Measurements from ENCODE around the gene SPEG.

The SPEG gene

GRCh38 chr2:219475697-219476651 is 41.3 kb downstream of the SPEG start:
- no peak for DNase-seq (ENCODE audit: low read depth in 2 of 2, low spot score in 1 of 2)

- no peak for DNase-seq (ENCODE audit: low read depth in 2 of 2, low spot score in 1 of 2)
Measured at GRCh38 chr2:219476652-219477151, 42.1 kb downstream of the SPEG start.

GRCh38 chr2:219477179-219477578 is 42.5 kb downstream of the SPEG start:
- DNase-seq (ENCODE audit: low read depth in 2 of 2, low spot score in 1 of 2) = no peak

- DNase-seq (ENCODE audit: low read depth in 2 of 2, low spot score in 1 of 2) = no peak
Measured at GRCh38 chr2:219477815-219478214, 43.2 kb downstream of the SPEG start.

- no peak for DNase-seq (ENCODE audit: low read depth in 2 of 2, low spot score in 1 of 2)
Measured at GRCh38 chr2:219478916-219479315, 44.3 kb downstream of the SPEG start.

- no peak for DNase-seq (ENCODE audit: low read depth in 2 of 2, low spot score in 1 of 2)
Measured at GRCh38 chr2:219480004-219480403, 45.4 kb downstream of the SPEG start.

GRCh38 chr2:219482674-219483405 is 48.2 kb downstream of the SPEG start:
- no peak for DNase-seq (ENCODE audit: low read depth in 2 of 2, low spot score in 1 of 2)

- DNase-seq (ENCODE audit: low read depth in 2 of 2, low spot score in 1 of 2) = no peak
Measured at GRCh38 chr2:219483451-219484342, 49.1 kb downstream of the SPEG start.

GRCh38 chr2:219484343-219485200 is 49.9 kb downstream of the SPEG start:
- no peak for DNase-seq (ENCODE audit: low read depth in 2 of 2, low spot score in 1 of 2)

- no peak for DNase-seq (ENCODE audit: low read depth in 2 of 2, low spot score in 1 of 2)
Measured at GRCh38 chr2:219485201-219485580, 50.5 kb downstream of the SPEG start.

GRCh38 chr2:219486380-219486959 is 51.8 kb downstream of the SPEG start:
- no peak for DNase-seq (ENCODE audit: low read depth in 2 of 2, low spot score in 1 of 2)

GRCh38 chr2:219488149-219488843 is 53.7 kb downstream of the SPEG start:
- DNase-seq (ENCODE audit: low read depth in 2 of 2, low spot score in 1 of 2) = no peak

- DNase-seq (ENCODE audit: low read depth in 2 of 2, low spot score in 1 of 2) = no peak
Measured at GRCh38 chr2:219488844-219489194, 54.2 kb downstream of the SPEG start.

- DNase-seq (ENCODE audit: low read depth in 2 of 2, low spot score in 1 of 2) = no peak
Measured at GRCh38 chr2:219489315-219489714, 54.7 kb downstream of the SPEG start.

GRCh38 chr2:219490186-219490585 is 55.5 kb downstream of the SPEG start:
- no peak for DNase-seq (ENCODE audit: low read depth in 2 of 2, low spot score in 1 of 2)

- DNase-seq (ENCODE audit: low read depth in 2 of 2, low spot score in 1 of 2) = no peak
Measured at GRCh38 chr2:219490600-219491130, 56.0 kb downstream of the SPEG start.

GRCh38 chr2:219491278-219491963 is 56.8 kb downstream of the SPEG start:
- DNase-seq (ENCODE audit: low read depth in 2 of 2, low spot score in 1 of 2) = no peak

- DNase-seq (ENCODE audit: low read depth in 2 of 2, low spot score in 1 of 2) = no peak
Measured at GRCh38 chr2:219492575-219492974, 57.9 kb downstream of the SPEG start.
